Sigmoid colon (tissue), 7 donors: ENCODE data around the gene EDEM1. TPM values are rescaled to one million over a fixed set of nuclear protein-coding genes. Genes with fewer than 3 reads are reported as not detected.

Experiments
- DNase-seq: peaks from one replicate; pipeline ENCODE4 v3.0.0-alpha.2; 2019
- H3K27ac ChIP-seq, 4 donors: fragments of 200-600 bp; sonication (generic); one replicate each; pipeline ENCODE4 v1.5.1; 2016 to 2019; ENCODE audit warnings: mild to moderate bottlenecking in 1 of 4
- H3K27me3 ChIP-seq, 3 donors: fragments of 200-600 bp; sonication (generic); one replicate each; pipeline ENCODE4 v1.5.1; 2019; ENCODE audit warnings: mild to moderate bottlenecking in 1 of 3
- H3K36me3 ChIP-seq, 4 donors: fragments of 200-600 bp; sonication (generic); one replicate each; pipeline ENCODE4 v1.5.1; 2016 to 2019
- H3K4me1 ChIP-seq, 4 donors: fragments of 200-600 bp; sonication (generic); one replicate each; pipeline ENCODE4 v1.5.1; 2017 to 2019
- H3K4me3 ChIP-seq, 4 donors: fragments of 200-600 bp; sonication (generic); one replicate each; pipeline ENCODE4 v1.5.1; 2017 to 2019; ENCODE audit warnings: mild to moderate bottlenecking in 2 of 4, moderate library complexity in 1 of 4
- H3K9me3 ChIP-seq, 4 donors: fragments of 200-600 bp in 3 of 4; sonication (generic) in 3 of 4; one replicate each; pipeline versions ENCODE4 v1.5.1 to v1.6.1; 2013 to 2019
- EP300 ChIP-seq, 4 donors: sonication (generic); formaldehyde crosslinking; IDR thresholded peaks; one replicate each; pipeline ENCODE4 v1.6.1; 2017; ENCODE audit warnings: antibody characterized with exemption in 4 of 4
- POLR2A ChIP-seq, 2 donors: fragments of 450-650 bp; IDR thresholded peaks; one replicate each; pipeline ENCODE4 v1.6.1; 2016; ENCODE audit warnings: antibody characterized with exemption in 2 of 2, mild to moderate bottlenecking in 2 of 2, moderate library complexity in 2 of 2
- POLR2AphosphoS5 ChIP-seq, 4 donors: sonication (generic); formaldehyde crosslinking; IDR thresholded peaks; one replicate each; pipeline ENCODE4 v1.6.1; 2017; ENCODE audit warnings: antibody characterized with exemption in 4 of 4
- WGBS, 2 donors: extraction: QIAGEN DNeasy Blood & Tissue Kit; methylation state at CpG; one replicate each; pipeline ENCODE4 v1.1.7; 2013; 5-methylcytosine and 5-hydroxymethylcytosine counted together
- intact Hi-C: fragments of 100-400 bp; cut with DNase I; formaldehyde crosslinking; loops from one replicate; pipeline ENCODE4 v1.15.1; 2023
- polyA plus RNA-seq, 3 donors: library from polyadenylated mRNA; stranded (reverse); fragments of 200-250 nt; gene quantifications; one replicate each; pipeline ENCODE4 v1.2.3, GENCODE V29; 2013
- total RNA-seq, 4 donors: library from RNA; depleted of rRNA; stranded (reverse); fragments of >200 nt; gene quantifications; one replicate each; pipeline ENCODE4 v1.1.0, GENCODE V29; 2016
- TF ChIP-seq, protein P1 (sequence below), 4 experiments: fragments of 450-650 bp in 3 of 4; fragments of 200-600 bp in 1 of 4; IDR thresholded peaks; one replicate each; pipeline ENCODE4 v1.5.1; 2016 to 2019; ENCODE audit warnings: antibody characterized with exemption in 4 of 4, mild to moderate bottlenecking in 3 of 4, moderate library complexity in 2 of 4
- donor health status: healthy with polysubstance abuse.
- donor health status: Bipolar disorder and iron deficiency.
- donor health status: healthy.

EDEM1 gene
- total RNA-seq (10 to 100 TPM; 14.3 to 23.8 (median 20.5) TPM), polyA plus RNA-seq (10 to 100 TPM in 1 of 3 donors, 1 to 10 TPM in 2; 3.6 to 22.2 (median 5.1) TPM)

DNA sequence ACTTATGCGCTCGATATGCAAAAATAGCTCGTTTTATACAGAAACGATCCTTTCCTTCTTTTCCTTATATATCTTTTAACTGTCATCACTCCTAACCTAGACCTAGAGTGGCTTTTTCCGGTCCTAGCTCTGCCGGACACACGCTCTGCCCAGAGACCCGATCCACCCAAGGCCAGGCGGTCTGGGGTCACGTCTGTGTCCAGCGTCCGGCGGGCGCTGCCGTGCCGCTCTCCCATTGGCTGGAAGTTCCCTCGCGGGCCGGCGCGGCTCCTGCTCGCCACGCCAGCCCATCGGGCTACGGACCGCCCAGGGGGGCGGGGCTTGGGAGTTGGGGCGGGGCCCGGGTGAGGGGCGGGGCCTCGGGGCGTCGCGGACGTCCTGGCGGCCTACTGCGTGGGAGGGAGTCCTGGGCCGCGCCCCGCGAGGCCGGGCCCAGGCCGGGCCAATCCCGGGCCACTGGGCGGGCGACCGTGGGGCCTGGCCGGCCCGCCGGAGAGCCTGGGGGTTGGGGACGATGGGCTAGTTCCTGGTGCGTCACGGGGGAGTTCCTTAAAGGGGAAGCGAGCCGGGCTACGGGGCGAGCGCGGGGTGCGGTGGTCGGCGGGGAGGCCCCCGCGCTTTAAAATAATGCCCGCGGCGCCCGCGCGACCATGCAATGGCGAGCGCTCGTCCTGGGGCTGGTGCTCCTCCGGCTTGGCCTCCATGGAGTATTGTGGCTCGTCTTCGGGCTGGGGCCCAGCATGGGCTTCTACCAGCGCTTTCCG lies at the start of gene EDEM1:
Gene EDEM1 (plus strand): TSS at position 552 of the 764 bp plus-strand sequence. CDS start 99 bp downstream, at position 651.
- H3K36me3 ChIP-seq: peaks cover 0 to 14% (median 0%) of the 10 kb centered on the region in 4 donors
- H3K27ac ChIP-seq: peak within 1 kb of the TSS; percentile 89 to 98 (median 96)
- H3K9me3 ChIP-seq: no peaks in the 10 kb centered on the region
- peak; percentile 79 to 88 (median 84) for TF ChIP-seq POLR2AphosphoS5 (IDR thresholded peaks at IDR 0.05)
- peak; percentile 55 to 75 for TF ChIP-seq POLR2A (IDR thresholded peaks at IDR 0.05)
- TF ChIP-seq, protein P1, sequence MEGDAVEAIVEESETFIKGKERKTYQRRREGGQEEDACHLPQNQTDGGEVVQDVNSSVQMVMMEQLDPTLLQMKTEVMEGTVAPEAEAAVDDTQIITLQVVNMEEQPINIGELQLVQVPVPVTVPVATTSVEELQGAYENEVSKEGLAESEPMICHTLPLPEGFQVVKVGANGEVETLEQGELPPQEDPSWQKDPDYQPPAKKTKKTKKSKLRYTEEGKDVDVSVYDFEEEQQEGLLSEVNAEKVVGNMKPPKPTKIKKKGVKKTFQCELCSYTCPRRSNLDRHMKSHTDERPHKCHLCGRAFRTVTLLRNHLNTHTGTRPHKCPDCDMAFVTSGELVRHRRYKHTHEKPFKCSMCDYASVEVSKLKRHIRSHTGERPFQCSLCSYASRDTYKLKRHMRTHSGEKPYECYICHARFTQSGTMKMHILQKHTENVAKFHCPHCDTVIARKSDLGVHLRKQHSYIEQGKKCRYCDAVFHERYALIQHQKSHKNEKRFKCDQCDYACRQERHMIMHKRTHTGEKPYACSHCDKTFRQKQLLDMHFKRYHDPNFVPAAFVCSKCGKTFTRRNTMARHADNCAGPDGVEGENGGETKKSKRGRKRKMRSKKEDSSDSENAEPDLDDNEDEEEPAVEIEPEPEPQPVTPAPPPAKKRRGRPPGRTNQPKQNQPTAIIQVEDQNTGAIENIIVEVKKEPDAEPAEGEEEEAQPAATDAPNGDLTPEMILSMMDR (IDR thresholded peaks at IDR 0.05): no peak
- intact Hi-C loops: loop anchor here (2.0 to 5.0 kb wide), 2 partner anchors 200 to 695 kb away; partner anchors contain the start of gene ITPR1
- DNase-seq: peak; percentile 97
- H3K27me3 ChIP-seq: no peaks in the 10 kb centered on the region
- peak within 1 kb of the TSS; percentile 59 to 96 (median 86) for H3K4me3 ChIP-seq
- H3K4me1 ChIP-seq: peaks cover 0 to 46% (median 28%) of the 10 kb centered on the region in 4 donors
- 0% methylated on average over 78 of the region's 78 CpGs for WGBS, 2 donors

DNA sequence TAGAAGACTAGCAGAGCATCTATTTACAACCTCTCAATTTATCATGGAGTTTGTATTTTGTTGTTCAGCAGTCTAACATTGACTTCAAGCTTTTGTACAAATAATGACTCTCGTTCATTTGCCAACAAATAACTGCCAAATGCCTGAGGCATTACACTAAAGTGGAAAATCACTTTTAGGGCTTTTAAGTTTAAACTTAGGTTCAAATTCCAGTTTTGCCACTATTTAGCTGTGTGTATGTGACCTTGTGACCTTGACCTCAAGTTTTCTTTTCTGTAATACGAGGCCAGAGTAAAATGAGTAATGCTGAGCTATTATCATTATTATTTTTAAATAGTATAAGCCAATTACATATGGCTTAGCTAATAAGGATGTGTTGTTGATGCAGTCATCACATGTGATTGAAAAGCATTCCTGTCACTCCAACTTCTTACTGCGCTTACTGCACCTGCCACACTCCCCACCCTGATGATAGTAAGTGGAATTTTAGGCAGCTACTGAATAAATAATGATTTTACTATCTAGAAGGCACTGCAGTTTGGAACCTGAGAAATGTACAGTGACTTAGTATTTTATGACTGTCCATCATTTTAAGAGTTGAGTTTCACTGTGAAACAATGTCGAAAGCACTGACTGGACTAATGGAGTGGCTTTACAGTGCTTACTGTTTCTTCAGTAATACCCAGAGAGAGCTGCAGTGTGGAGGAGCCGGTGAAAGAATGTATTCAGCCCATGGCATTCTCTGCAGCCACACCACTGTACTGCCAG lies 49.1 kb upstream of the EDEM1 start:
- H3K4me3 ChIP-seq: no peak overlapping the region
- H3K9me3 ChIP-seq: no peaks in the 10 kb centered on the region
- WGBS, 2 donors: 66 to 68% methylated on average over 5 of the region's 5 CpGs
- H3K27ac ChIP-seq: peak overlapping the region in 2 of 4 donors; percentile 2 to 19
- peaks cover 0 to 70% (median 48%) of the 10 kb centered on the region in 4 donors for H3K4me1 ChIP-seq
- TF ChIP-seq POLR2AphosphoS5 (IDR thresholded peaks at IDR 0.05): no peak
- TF ChIP-seq EP300 (IDR thresholded peaks at IDR 0.05): no peak
- TF ChIP-seq, protein P1 (IDR thresholded peaks at IDR 0.05): no peak
- TF ChIP-seq POLR2A (IDR thresholded peaks at IDR 0.05): no peak
- H3K27me3 ChIP-seq: no peaks in the 10 kb centered on the region
- DNase-seq: no peak
- H3K36me3 ChIP-seq: no peaks in the 10 kb centered on the region
- intact Hi-C loops: no loop called here

DNA sequence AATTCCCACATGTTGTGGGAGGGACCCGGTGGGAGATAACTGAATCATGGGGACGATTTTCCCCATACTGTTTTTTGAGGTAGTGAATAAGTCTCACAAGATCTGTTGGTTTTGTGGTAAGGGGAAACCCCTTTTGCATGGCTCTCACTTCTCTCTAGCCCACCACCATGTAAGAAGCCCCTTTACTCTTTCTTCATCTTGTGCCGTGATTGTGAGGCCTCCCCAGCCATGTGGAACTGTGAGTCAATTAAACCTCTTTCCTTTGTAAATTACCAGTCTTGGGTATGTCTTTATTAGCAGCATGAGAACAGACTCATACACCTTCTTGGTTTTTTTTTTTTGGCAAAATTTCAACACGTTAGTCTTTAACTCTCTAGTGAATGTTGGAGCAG lies 47.3 kb upstream of the EDEM1 start:
- TF ChIP-seq, protein P1 (IDR thresholded peaks at IDR 0.05): no peak
- no peak for TF ChIP-seq POLR2A (IDR thresholded peaks at IDR 0.05)
- no peak for TF ChIP-seq EP300 (IDR thresholded peaks at IDR 0.05)
- no peak for TF ChIP-seq POLR2AphosphoS5 (IDR thresholded peaks at IDR 0.05)
- Histone ChIP-seq H3K27me3 (no peaks in the 10 kb centered on the region), H3K4me3 (no peak overlapping the region), H3K4me1 (peaks cover 0 to 58% (median 37%) of the 10 kb centered on the region in 4 donors), H3K36me3 (no peaks in the 10 kb centered on the region), H3K9me3 (peaks cover 0 to 5% (median 0%) of the 10 kb centered on the region in 4 donors), H3K27ac (peak overlapping the region in 1 of 4 donors; percentile 35)
- no peak for DNase-seq
- intact Hi-C loops: no loop called here
- 60 to 87% methylated on average over 4 of the region's 4 CpGs for WGBS, 2 donors

DNA sequence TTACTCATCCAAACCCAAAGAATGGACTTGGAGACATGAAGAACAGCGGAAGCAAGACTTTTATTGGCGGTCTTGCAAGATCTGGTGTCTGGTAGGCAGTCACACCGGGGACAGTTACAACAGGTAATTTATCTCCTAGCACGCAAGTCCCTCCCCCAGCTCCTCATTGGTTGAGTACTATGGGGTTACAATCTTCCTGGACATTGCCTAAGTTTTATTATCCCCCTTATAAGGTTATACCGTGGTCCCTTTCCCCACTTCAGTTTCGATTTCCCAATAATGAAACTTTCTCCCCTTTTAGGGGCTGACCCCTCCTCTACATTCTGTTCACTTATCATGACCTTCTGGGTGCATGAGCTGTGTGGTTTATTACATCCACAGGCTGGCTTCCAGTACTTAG lies 46.7 kb upstream of the EDEM1 start:
- 91 to 92% methylated on average over 6 of the region's 6 CpGs for WGBS, 2 donors

More for the DNA sequence above, 46.7 kb upstream of the EDEM1 start:
- Histone ChIP-seq H3K27ac (no peak overlapping the region), H3K4me1 (peaks cover 0 to 57% (median 38%) of the 10 kb centered on the region in 4 donors), H3K4me3 (no peak overlapping the region), H3K27me3 (no peaks in the 10 kb centered on the region), H3K36me3 (no peaks in the 10 kb centered on the region), H3K9me3 (peaks cover 0 to 5% (median 0%) of the 10 kb centered on the region in 4 donors)
- intact Hi-C loops: no loop called here
- TF ChIP-seq, protein P1 (IDR thresholded peaks at IDR 0.05): no peak
- TF ChIP-seq EP300 (IDR thresholded peaks at IDR 0.05): no peak
- TF ChIP-seq POLR2A (IDR thresholded peaks at IDR 0.05): no peak
- no peak for TF ChIP-seq POLR2AphosphoS5 (IDR thresholded peaks at IDR 0.05)
- no peak for DNase-seq
